ENCODE results near the gene PODXL.
"Not testable (repeated sequence)": the region's sequence is repeated elsewhere in the genome, so short reads cannot be mapped to it uniquely, and the experiment has no call there.

PODXL gene

DNA sequence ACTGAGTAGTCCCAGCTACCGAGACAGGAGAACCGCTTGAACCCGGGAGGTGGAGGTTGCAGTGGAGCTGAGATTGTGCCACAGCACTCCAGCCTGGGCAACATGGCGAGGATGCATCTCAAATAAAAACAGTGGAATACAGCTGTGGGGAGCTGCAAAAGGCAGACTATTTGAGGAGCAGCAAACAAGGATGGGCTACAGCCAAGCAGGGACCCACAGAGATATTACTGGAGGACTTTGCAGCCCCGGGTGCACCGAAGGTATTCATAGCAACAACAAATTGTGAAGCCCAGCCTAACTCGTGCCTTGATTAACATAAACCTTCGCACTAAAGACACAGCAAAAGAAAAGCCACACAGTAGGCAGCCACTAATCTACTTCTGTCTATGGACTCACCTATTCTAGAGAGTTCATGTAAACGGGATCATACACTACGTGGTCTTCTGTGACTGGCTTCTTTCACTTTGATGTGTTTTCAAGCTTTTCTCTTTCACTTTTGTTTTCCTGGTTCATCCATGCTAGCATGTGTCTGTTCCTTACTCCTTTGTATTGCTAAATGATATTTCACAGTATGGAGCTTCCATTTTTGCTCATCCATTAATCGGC, 34.0 kb downstream of the PODXL start:
- no peak overlapping the region for H3K4me3 ChIP-seq (ENCODE audit: low read depth, low read length)
- no peaks in the 10 kb centered on the region for H3K27me3 ChIP-seq (replicated peaks)
- H3K36me3 ChIP-seq (replicated peaks) = no peaks in the 10 kb centered on the region
- in situ Hi-C loops (cut with HindIII; ENCODE audit: low pct_ligation_motif_present, low sequenced_read_pairs) = no loop called here
- TF ChIP-seq, protein P1, sequence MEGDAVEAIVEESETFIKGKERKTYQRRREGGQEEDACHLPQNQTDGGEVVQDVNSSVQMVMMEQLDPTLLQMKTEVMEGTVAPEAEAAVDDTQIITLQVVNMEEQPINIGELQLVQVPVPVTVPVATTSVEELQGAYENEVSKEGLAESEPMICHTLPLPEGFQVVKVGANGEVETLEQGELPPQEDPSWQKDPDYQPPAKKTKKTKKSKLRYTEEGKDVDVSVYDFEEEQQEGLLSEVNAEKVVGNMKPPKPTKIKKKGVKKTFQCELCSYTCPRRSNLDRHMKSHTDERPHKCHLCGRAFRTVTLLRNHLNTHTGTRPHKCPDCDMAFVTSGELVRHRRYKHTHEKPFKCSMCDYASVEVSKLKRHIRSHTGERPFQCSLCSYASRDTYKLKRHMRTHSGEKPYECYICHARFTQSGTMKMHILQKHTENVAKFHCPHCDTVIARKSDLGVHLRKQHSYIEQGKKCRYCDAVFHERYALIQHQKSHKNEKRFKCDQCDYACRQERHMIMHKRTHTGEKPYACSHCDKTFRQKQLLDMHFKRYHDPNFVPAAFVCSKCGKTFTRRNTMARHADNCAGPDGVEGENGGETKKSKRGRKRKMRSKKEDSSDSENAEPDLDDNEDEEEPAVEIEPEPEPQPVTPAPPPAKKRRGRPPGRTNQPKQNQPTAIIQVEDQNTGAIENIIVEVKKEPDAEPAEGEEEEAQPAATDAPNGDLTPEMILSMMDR (IDR thresholded peaks at IDR 0.05; ENCODE audit: low read depth, low read length, missing control alignments) = no peak
- H3K27ac ChIP-seq = no peak overlapping the region
- DNase-seq = no peak

DNA sequence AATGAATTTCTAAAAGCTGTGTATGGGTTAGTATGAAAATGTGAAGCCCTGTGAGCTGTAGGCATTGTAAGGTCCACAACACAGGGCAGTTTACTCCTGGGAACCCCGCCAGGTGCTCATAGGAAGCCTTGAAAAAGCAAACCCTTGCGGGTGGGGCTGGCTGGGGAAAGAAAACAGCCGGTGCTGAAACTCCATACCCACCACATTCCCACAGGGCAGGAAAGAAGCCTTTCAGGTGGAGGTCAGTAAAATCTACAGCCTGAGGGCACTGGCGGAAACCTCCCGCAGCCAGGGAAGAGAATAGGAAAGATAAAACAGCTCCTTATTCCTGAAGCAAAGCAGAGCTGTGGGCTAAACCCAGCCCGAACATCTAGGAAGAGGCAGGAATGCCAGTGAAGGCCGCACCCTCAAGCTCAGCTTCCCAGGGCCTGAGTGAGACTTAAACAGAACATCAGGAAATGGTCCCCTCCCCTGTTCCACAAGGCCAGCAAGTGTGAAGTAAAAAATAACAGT, 34.7 kb downstream of the PODXL start:
- Histone ChIP-seq H3K36me3 (replicated peaks) (no peaks in the 10 kb centered on the region), H3K4me3 (ENCODE audit: low read depth, low read length) (no peak overlapping the region), H3K27ac (no peak overlapping the region), H3K27me3 (replicated peaks) (no peaks in the 10 kb centered on the region)
- in situ Hi-C loops (cut with HindIII; ENCODE audit: low pct_ligation_motif_present, low sequenced_read_pairs) = no loop called here
- TF ChIP-seq, protein P1 (IDR thresholded peaks at IDR 0.05; ENCODE audit: low read depth, low read length, missing control alignments) = no peak
- no peak for DNase-seq

DNA sequence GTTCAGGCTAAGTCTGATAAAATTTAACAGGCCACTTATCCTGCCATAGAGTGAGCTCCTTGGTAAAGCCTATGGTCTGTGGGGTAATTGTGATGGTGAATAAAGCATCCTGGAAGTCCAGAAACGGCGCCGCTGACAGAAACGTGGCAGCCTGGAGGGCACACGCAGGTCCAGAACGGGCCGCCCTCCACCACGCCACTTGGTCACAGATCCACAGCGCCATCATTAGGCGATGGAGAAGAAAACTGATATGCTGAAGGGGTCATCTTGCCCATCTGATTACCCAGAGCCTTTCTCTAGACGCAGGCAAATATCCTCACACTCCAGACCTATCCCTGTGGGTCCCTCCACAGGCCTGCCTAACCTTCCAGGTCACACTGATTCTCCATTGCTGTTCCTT, 37.8 kb downstream of the PODXL start:
- no peak overlapping the region for H3K27ac ChIP-seq
- no peak overlapping the region for H3K4me3 ChIP-seq (ENCODE audit: low read depth, low read length)
- no peaks in the 10 kb centered on the region for H3K36me3 ChIP-seq (replicated peaks)
- H3K27me3 ChIP-seq (replicated peaks) = no peaks in the 10 kb centered on the region
- no peak for DNase-seq
- TF ChIP-seq, protein P1 (IDR thresholded peaks at IDR 0.05; ENCODE audit: low read depth, low read length, missing control alignments) = no peak
- in situ Hi-C loops (cut with HindIII; ENCODE audit: low pct_ligation_motif_present, low sequenced_read_pairs) = no loop called here

DNA sequence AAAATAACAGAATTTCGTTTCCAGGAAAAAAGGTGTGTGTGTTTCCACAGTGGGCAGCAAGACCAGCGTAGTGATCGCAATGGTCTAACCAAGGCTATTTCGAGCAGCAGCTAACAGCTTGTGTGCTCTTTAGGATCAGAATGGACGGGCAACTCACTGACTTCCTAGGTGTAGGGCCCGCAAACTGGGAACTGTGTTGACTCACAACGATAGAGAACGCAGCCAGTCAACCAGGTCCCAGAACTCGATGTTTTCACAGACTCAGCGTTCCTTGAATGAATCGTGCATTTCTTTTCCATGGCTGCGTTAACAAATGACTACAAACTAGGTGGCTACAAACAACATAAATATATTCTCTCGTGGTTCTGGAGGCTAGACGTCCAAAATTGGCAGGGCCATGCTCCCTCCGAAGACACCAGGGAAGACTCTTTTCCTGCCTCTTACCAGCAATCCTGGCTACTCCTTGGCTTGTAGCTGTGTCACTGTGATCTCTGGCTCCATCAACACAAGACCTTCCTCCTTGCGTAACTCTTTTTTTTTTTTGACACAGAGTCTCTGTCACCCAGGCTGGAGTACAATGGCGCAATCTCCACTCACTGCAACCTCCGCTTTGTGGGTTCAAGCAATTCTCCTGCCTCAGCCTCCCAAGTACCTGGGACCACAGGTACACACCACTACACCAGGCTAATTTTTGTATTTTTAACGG, 39.1 kb downstream of the PODXL start:
- Histone ChIP-seq H3K27me3 (replicated peaks) (no peaks in the 10 kb centered on the region), H3K36me3 (replicated peaks) (no peaks in the 10 kb centered on the region), H3K4me3 (ENCODE audit: low read depth, low read length) (no peak overlapping the region), H3K27ac (no peak overlapping the region)
- TF ChIP-seq, protein P1 (IDR thresholded peaks at IDR 0.05; ENCODE audit: low read depth, low read length, missing control alignments) = no peak
- DNase-seq = no peak
- in situ Hi-C loops (cut with HindIII; ENCODE audit: low pct_ligation_motif_present, low sequenced_read_pairs) = no loop called here

- H3K36me3 ChIP-seq (replicated peaks); in situ Hi-C loops (cut with HindIII; ENCODE audit: low pct_ligation_motif_present, low sequenced_read_pairs); DNase-seq; H3K27ac ChIP-seq; H3K4me3 ChIP-seq (ENCODE audit: low read depth, low read length); H3K27me3 ChIP-seq (replicated peaks): not testable (repeated sequence)
Observed at GRCh38 chr7:131515471-131515870, 41.0 kb downstream of the PODXL start.

DNA sequence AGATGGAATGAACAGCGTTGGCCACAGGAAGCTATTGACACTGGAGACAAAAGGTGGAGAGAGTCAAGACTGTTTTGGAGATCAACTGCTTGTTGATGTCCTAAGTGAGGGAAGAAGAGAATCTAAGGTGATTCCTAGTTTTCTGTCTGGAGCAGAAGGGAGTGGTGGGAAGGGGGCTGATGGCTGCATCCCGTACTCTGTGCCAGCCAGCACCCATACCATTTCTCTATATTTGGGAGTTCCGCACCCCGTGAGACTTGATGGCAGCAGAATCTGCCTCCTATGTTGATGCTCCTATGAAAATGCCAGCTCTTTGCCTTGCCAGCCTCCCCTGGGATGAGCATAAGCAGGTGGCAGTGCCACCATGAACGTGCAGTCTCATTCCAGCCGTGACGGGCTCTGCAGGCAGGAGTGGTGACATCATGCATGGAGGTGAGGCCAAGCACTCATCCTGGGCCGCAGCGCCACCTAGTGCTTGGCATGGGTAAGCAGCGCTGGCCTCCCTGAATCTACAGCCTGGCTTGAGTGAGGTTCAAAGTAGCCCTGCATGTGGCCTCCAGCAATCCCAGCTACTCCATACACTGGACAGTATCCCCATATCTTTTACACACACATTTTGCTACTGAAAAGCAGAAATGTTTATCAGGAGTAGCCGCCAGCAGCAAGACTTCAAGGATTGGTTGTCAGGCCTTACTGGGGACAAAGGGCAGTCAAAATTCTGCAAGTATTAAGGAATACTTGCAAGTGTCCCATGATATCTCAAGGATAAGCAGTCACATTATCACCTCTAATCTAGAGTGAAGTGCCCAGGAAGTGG, 43.0 kb downstream of the PODXL start:
- peak; percentile 76 for DNase-seq
- no peaks in the 10 kb centered on the region for H3K36me3 ChIP-seq (replicated peaks)
- in situ Hi-C loops (cut with HindIII; ENCODE audit: low pct_ligation_motif_present, low sequenced_read_pairs) = no loop called here
- H3K27ac ChIP-seq = no peak overlapping the region
- no peak overlapping the region for H3K4me3 ChIP-seq (ENCODE audit: low read depth, low read length)
- H3K27me3 ChIP-seq (replicated peaks) = no peaks in the 10 kb centered on the region
- TF ChIP-seq, protein P1 (IDR thresholded peaks at IDR 0.05; ENCODE audit: low read depth, low read length, missing control alignments) = peak; percentile 98

All from brain microvascular endothelial cell (primary cell).